Measurements from ENCODE around the gene AKAP1.
A peak's percentile ranks its signal among the peaks of the same experiment; 100 is the strongest.

The AKAP1 gene

GRCh38 chr17:57043276-57043675 lies 41.8 kb upstream of the AKAP1 start:
- no peak overlapping the region for H3K27ac ChIP-seq
- peaks cover 21% of the 10 kb centered on the region for H3K27me3 ChIP-seq (replicated peaks)
- TF ChIP-seq CTCF (IDR thresholded peaks at IDR 0.05; ENCODE audit: low read depth, low read length, missing control alignments) = no peak
- H3K36me3 ChIP-seq (replicated peaks) = no peaks in the 10 kb centered on the region
- no peak for DNase-seq
- in situ Hi-C loops (cut with HindIII; ENCODE audit: low pct_ligation_motif_present, low sequenced_read_pairs) = no loop called here
- no peak overlapping the region for H3K4me3 ChIP-seq (ENCODE audit: low read depth, low read length)

GRCh38 chr17:57044976-57045867 lies 39.8 kb upstream of the AKAP1 start:
- DNase-seq = no peak
- in situ Hi-C loops (cut with HindIII; ENCODE audit: low pct_ligation_motif_present, low sequenced_read_pairs) = no loop called here
- H3K27me3 ChIP-seq (replicated peaks) = peaks cover 21% of the 10 kb centered on the region

GRCh38 chr17:57045868-57046704 lies 39.0 kb upstream of the AKAP1 start:
- in situ Hi-C loops (cut with HindIII; ENCODE audit: low pct_ligation_motif_present, low sequenced_read_pairs) = no loop called here
- H3K36me3 ChIP-seq (replicated peaks) = no peaks in the 10 kb centered on the region
- DNase-seq = no peak
- peak overlapping the region; percentile 12 for H3K4me3 ChIP-seq (ENCODE audit: low read depth, low read length)
- no peak overlapping the region for H3K27ac ChIP-seq
- peaks cover 21% of the 10 kb centered on the region for H3K27me3 ChIP-seq (replicated peaks)
- no peak for TF ChIP-seq CTCF (IDR thresholded peaks at IDR 0.05; ENCODE audit: low read depth, low read length, missing control alignments)

More at GRCh38 chr17:57044976-57045867, 39.8 kb upstream of the AKAP1 start:
- Histone ChIP-seq H3K36me3 (replicated peaks) (no peaks in the 10 kb centered on the region), H3K27ac (no peak overlapping the region), H3K4me3 (ENCODE audit: low read depth, low read length) (peak overlapping the region; percentile 22)
- no peak for TF ChIP-seq CTCF (IDR thresholded peaks at IDR 0.05; ENCODE audit: low read depth, low read length, missing control alignments)

- no peak for TF ChIP-seq CTCF (IDR thresholded peaks at IDR 0.05; ENCODE audit: low read depth, low read length, missing control alignments)
- no peak overlapping the region for H3K27ac ChIP-seq
- H3K36me3 ChIP-seq (replicated peaks) = no peaks in the 10 kb centered on the region
- in situ Hi-C loops (cut with HindIII; ENCODE audit: low pct_ligation_motif_present, low sequenced_read_pairs) = no loop called here
- H3K4me3 ChIP-seq (ENCODE audit: low read depth, low read length) = no peak overlapping the region
- peaks cover 21% of the 10 kb centered on the region for H3K27me3 ChIP-seq (replicated peaks)
- no peak for DNase-seq
Measured at GRCh38 chr17:57046749-57047148, 38.3 kb upstream of the AKAP1 start.

- no peak for TF ChIP-seq CTCF (IDR thresholded peaks at IDR 0.05; ENCODE audit: low read depth, low read length, missing control alignments)
- Histone ChIP-seq H3K36me3 (replicated peaks) (no peaks in the 10 kb centered on the region), H3K27ac (no peak overlapping the region), H3K27me3 (replicated peaks) (peaks cover 21% of the 10 kb centered on the region), H3K4me3 (ENCODE audit: low read depth, low read length) (no peak overlapping the region)
- in situ Hi-C loops (cut with HindIII; ENCODE audit: low pct_ligation_motif_present, low sequenced_read_pairs) = no loop called here
- no peak for DNase-seq
Measured at GRCh38 chr17:57048096-57048495, 37.0 kb upstream of the AKAP1 start.
